NCI-H128 (cell line): ENCODE data around the gene PSTPIP1.

Experiments
- DNase-seq: peaks from one replicate; lab custom pipeline; 2025; ENCODE audit not compliant: unreplicated experiment; lab: John Stamatoyannopoulos, UW

Gene PSTPIP1

GRCh38 chr15:77030048-77030927 lies 35.4 kb downstream of the PSTPIP1 start:
- no peak for DNase-seq

GRCh38 chr15:77030928-77031375 lies 36.0 kb downstream of the PSTPIP1 start:
- DNase-seq = no peak

GRCh38 chr15:77031376-77032050 lies 36.6 kb downstream of the PSTPIP1 start:
- DNase-seq = no peak

- DNase-seq = no peak
These were observed 37.2 kb downstream of the PSTPIP1 start for GRCh38 chr15:77032052-77032646.

GRCh38 chr15:77032647-77033416 lies 37.9 kb downstream of the PSTPIP1 start:
- DNase-seq = no peak

GRCh38 chr15:77033417-77033728 lies 38.4 kb downstream of the PSTPIP1 start:
- no peak for DNase-seq

- no peak for DNase-seq
These were observed 39.1 kb downstream of the PSTPIP1 start for GRCh38 chr15:77033729-77034671.

GRCh38 chr15:77034695-77035489 lies 40.0 kb downstream of the PSTPIP1 start:
- no peak for DNase-seq

- no peak for DNase-seq
These were observed 40.7 kb downstream of the PSTPIP1 start for GRCh38 chr15:77035584-77035983.

- DNase-seq = no peak
These were observed 41.1 kb downstream of the PSTPIP1 start for GRCh38 chr15:77035999-77036471.

- DNase-seq = no peak
These were observed 41.8 kb downstream of the PSTPIP1 start for GRCh38 chr15:77036537-77037387.

- no peak for DNase-seq
These were observed 42.7 kb downstream of the PSTPIP1 start for GRCh38 chr15:77037388-77038209.

- no peak for DNase-seq
These were observed 43.6 kb downstream of the PSTPIP1 start for GRCh38 chr15:77038312-77039216.

- DNase-seq = no peak
These were observed 44.2 kb downstream of the PSTPIP1 start for GRCh38 chr15:77039217-77039533.

- DNase-seq = no peak
These were observed 44.9 kb downstream of the PSTPIP1 start for GRCh38 chr15:77039848-77040247.

GRCh38 chr15:77040673-77041072 lies 45.7 kb downstream of the PSTPIP1 start:
- no peak for DNase-seq
